Smooth muscle cell (in vitro differentiated cells): ENCODE data around the gene TOMM40. TPM values are rescaled to one million over a fixed set of nuclear protein-coding genes. Genes with fewer than 3 reads are reported as not detected.

Experiments used
- DNase-seq: peaks from one replicate; lab custom pipeline; 2025; ENCODE audit not compliant: unreplicated experiment; lab: John Stamatoyannopoulos, UW
- H2AFZ ChIP-seq: fragments of 200-600 bp; sonication (generic); 2 replicates; pipeline ENCODE4 v1.6.0; 2016; ENCODE audit warnings: antibody characterized with exemption, low read depth, mild to moderate bottlenecking
- H3F3A ChIP-seq: fragments of 200-600 bp; sonication (generic); 2 replicates; pipeline ENCODE4 v1.6.0; 2017; ENCODE audit warnings: antibody characterized with exemption, low read depth
- H3K27ac ChIP-seq: fragments of 200-600 bp; sonication (generic); 2 replicates; pipeline ENCODE4 v1.5.1; 2016; ENCODE audit warnings: low read depth, mild to moderate bottlenecking
- H3K27me3 ChIP-seq: fragments of 200-600 bp; sonication (generic); 2 replicates; pipeline ENCODE4 v1.6.1; 2016; ENCODE audit warnings: low read depth, mild to moderate bottlenecking
- H3K36me3 ChIP-seq: fragments of 200-600 bp; sonication (generic); 2 replicates; pipeline ENCODE4 v1.5.1; 2016; ENCODE audit warnings: low read depth
- H3K4me1 ChIP-seq: fragments of 200-600 bp; sonication (generic); 2 replicates; pipeline ENCODE4 v1.5.1; 2016; ENCODE audit warnings: low read depth
- H3K4me2 ChIP-seq: fragments of 200-600 bp; sonication (generic); 2 replicates; pipeline ENCODE4 v1.6.0; 2016; ENCODE audit warnings: mild to moderate bottlenecking
- H3K4me3 ChIP-seq: fragments of 200-600 bp; sonication (generic); 2 replicates; pipeline ENCODE4 v1.5.1; 2016; ENCODE audit warnings: mild to moderate bottlenecking
- H3K79me2 ChIP-seq: fragments of 200-600 bp; sonication (generic); 2 replicates; pipeline ENCODE4 v1.6.0; 2016; ENCODE audit warnings: low read depth, mild to moderate bottlenecking
- H3K9ac ChIP-seq: fragments of 200-600 bp; sonication (generic); 2 replicates; pipeline ENCODE4 v1.6.0; 2016; ENCODE audit warnings: low read depth
- H3K9me3 ChIP-seq: fragments of 200-600 bp; sonication (generic); replicated peaks from 2 replicates; pipeline ENCODE4 v1.5.1; 2016; ENCODE audit warnings: low read depth
- H4K20me1 ChIP-seq: fragments of 200-600 bp; sonication (generic); 2 replicates; pipeline ENCODE4 v1.6.0; 2016; ENCODE audit warnings: low read depth
- CTCF ChIP-seq: fragments of 200-600 bp; sonication (generic); IDR thresholded peaks from 2 replicates; pipeline ENCODE4 v1.5.1; 2017; ENCODE audit warnings: borderline replicate concordance, mild to moderate bottlenecking, antibody characterized with exemption; ENCODE audit not compliant: insufficient read depth, poor library complexity, severe bottlenecking
- WGBS: methylation state at CpG from one replicate; pipeline ENCODE4 v1.1.7; 2016; ENCODE audit warnings: low lambda C conversion rate; 5-methylcytosine and 5-hydroxymethylcytosine counted together
- polyA plus RNA-seq: library from polyadenylated mRNA; unstranded; fragments of >200 nt; fragmentation: Nextera tagmentation; extraction: Ambion mirVana; gene quantifications from 2 replicates; pipeline ENCODE4 v1.2.1, GENCODE V29; 2016
- total RNA-seq: library from RNA; depleted of rRNA; stranded (reverse); fragments of >200 nt; gene quantifications from 2 replicates; pipeline ENCODE4 v1.2.3, GENCODE V29; 2014

TOMM40 gene
- total and polyA plus RNA-seq, 2 experiments from 2014 or later: 65.0 to 96.0 TPM

GRCh38 chr19:44865196-44865767 is 25.8 kb upstream of the TOMM40 start:
- TF ChIP-seq CTCF: no peak
- Histone ChIP-seq H3K9ac (no peak overlapping the region), H3K4me1 (no peaks in the 10 kb centered on the region), H3F3A (no peaks in the 10 kb centered on the region), H3K79me2 (peaks cover 72% of the 10 kb centered on the region), H2AFZ (no peak overlapping the region), H3K36me3 (no peaks in the 10 kb centered on the region), H3K27ac (no peak overlapping the region), H3K4me2 (no peak overlapping the region), H4K20me1 (peaks cover 77% of the 10 kb centered on the region), H3K9me3 (no peaks in the 10 kb centered on the region), H3K27me3 (no peaks in the 10 kb centered on the region), H3K4me3 (no peak overlapping the region)
- WGBS: 98% methylated on average over 27 of the region's 27 CpGs
- DNase-seq: no peak

GRCh38 chr19:44866664-44867063 is 24.4 kb upstream of the TOMM40 start:
- Histone ChIP-seq H3F3A (no peaks in the 10 kb centered on the region), H3K9ac (no peak overlapping the region), H2AFZ (no peak overlapping the region), H3K36me3 (no peaks in the 10 kb centered on the region), H3K4me3 (no peak overlapping the region), H3K9me3 (no peaks in the 10 kb centered on the region), H4K20me1 (peaks cover 72% of the 10 kb centered on the region), H3K79me2 (peaks cover 60% of the 10 kb centered on the region), H3K27ac (no peak overlapping the region), H3K4me2 (no peak overlapping the region), H3K4me1 (no peaks in the 10 kb centered on the region), H3K27me3 (no peaks in the 10 kb centered on the region)
- WGBS: 95% methylated on average over 4 of the region's 4 CpGs
- no peak for TF ChIP-seq CTCF
- DNase-seq: no peak

GRCh38 chr19:44867578-44867977 is 23.5 kb upstream of the TOMM40 start:
- no peak overlapping the region for H3K9ac ChIP-seq
- no peaks in the 10 kb centered on the region for H3K4me1 ChIP-seq
- H3K9me3 ChIP-seq: no peaks in the 10 kb centered on the region
- H3K27ac ChIP-seq: no peak overlapping the region
- TF ChIP-seq CTCF: no peak
- H3F3A ChIP-seq: no peaks in the 10 kb centered on the region
- H3K4me3 ChIP-seq: no peak overlapping the region
- H3K27me3 ChIP-seq: no peaks in the 10 kb centered on the region
- H3K4me2 ChIP-seq: no peak overlapping the region
- H3K36me3 ChIP-seq: peaks cover 5% of the 10 kb centered on the region
- no peak overlapping the region for H2AFZ ChIP-seq
- WGBS: 97% methylated on average over 12 of the region's 12 CpGs
- no peak for DNase-seq
- peaks cover 71% of the 10 kb centered on the region for H4K20me1 ChIP-seq
- H3K79me2 ChIP-seq: peaks cover 55% of the 10 kb centered on the region
